Muscle layer of duodenum (tissue), 2 donors: ENCODE measurements around the gene KAT6B.

ENCODE experiments used
- H3K27ac ChIP-seq: one replicate; pipeline ENCODE4 v1.7.0; 2013; ENCODE audit warnings: mild to moderate bottlenecking, low read length
- H3K27me3 ChIP-seq: one replicate; pipeline ENCODE4 v1.7.0; 2013; ENCODE audit warnings: low read depth, mild to moderate bottlenecking, control low read depth, low read length
- H3K36me3 ChIP-seq, 2 donors: one replicate each; pipeline ENCODE4 v1.7.0; 2013; ENCODE audit warnings: low read length in 2 of 2, control low read depth in 1 of 2, mild to moderate bottlenecking in 1 of 2; ENCODE audit not compliant: insufficient read depth in 2 of 2, control insufficient read depth in 1 of 2
- H3K4me1 ChIP-seq, 2 donors: one replicate each; pipeline ENCODE4 v1.7.0; 2013; ENCODE audit warnings: low read length in 2 of 2, mild to moderate bottlenecking in 2 of 2, control low read depth in 1 of 2, moderate library complexity in 1 of 2; ENCODE audit not compliant: insufficient read depth in 2 of 2, control insufficient read depth in 1 of 2
- H3K4me3 ChIP-seq, 2 donors: one replicate each; pipeline ENCODE4 v1.7.0; 2013; ENCODE audit warnings: low read length in 2 of 2, low read depth in 1 of 2, mild to moderate bottlenecking in 1 of 2
- H3K9me3 ChIP-seq, 2 donors: one replicate each; pipeline ENCODE4 v1.7.0; 2013; ENCODE audit warnings: low read length in 2 of 2, control low read depth in 1 of 2, mild to moderate bottlenecking in 1 of 2; ENCODE audit not compliant: control insufficient read depth in 1 of 2
- donor health status: healthy.

The KAT6B gene

DNA sequence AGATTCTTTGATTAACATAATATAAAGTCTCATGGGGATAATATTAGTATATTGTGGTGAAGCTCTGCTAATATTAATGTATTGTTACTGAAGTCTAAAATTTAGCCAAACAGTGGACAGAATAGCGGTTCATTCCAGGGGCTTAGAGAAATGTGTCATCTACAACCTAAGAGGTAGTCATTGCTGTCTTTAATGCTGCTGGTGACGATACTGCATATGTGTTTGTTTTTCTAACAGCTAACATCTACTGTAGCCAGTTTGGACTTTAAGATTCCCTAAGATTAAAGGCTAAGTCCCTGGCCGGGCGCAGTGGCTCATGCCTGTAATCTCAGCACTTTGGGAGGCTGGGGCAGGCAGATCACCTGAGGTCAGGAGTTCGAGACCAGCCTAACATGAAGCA lies 183.0 kb downstream of the KAT6B start:
- no peaks in the 10 kb centered on the region for H3K36me3 ChIP-seq
- no peak overlapping the region for H3K27ac ChIP-seq
- no peaks in the 10 kb centered on the region for H3K27me3 ChIP-seq
- H3K4me3 ChIP-seq = no peak overlapping the region
- no peaks in the 10 kb centered on the region for H3K9me3 ChIP-seq
- H3K4me1 ChIP-seq = peaks cover 0 to 8% of the 10 kb centered on the region in 2 donors

GRCh38 chr10:75010373-75010772 lies 184.0 kb downstream of the KAT6B start:
- no peak overlapping the region for H3K4me3 ChIP-seq
- H3K27me3 ChIP-seq = no peaks in the 10 kb centered on the region
- H3K27ac ChIP-seq = no peak overlapping the region
- peaks cover 0 to 9% of the 10 kb centered on the region in 2 donors for H3K4me1 ChIP-seq
- H3K9me3 ChIP-seq = no peaks in the 10 kb centered on the region
- no peaks in the 10 kb centered on the region for H3K36me3 ChIP-seq

GRCh38 chr10:75011221-75011620 lies 184.8 kb downstream of the KAT6B start:
- Histone ChIP-seq H3K4me1 (peaks cover 0 to 18% of the 10 kb centered on the region in 2 donors), H3K36me3 (no peaks in the 10 kb centered on the region), H3K4me3 (no peak overlapping the region), H3K27me3 (no peaks in the 10 kb centered on the region), H3K9me3 (no peaks in the 10 kb centered on the region), H3K27ac (no peak overlapping the region)

GRCh38 chr10:75012471-75012870 lies 186.1 kb downstream of the KAT6B start:
- Histone ChIP-seq H3K36me3 (no peaks in the 10 kb centered on the region), H3K4me3 (no peak overlapping the region), H3K9me3 (no peaks in the 10 kb centered on the region), H3K27me3 (no peaks in the 10 kb centered on the region), H3K4me1 (peaks cover 0 to 20% of the 10 kb centered on the region in 2 donors), H3K27ac (no peak overlapping the region)

DNA sequence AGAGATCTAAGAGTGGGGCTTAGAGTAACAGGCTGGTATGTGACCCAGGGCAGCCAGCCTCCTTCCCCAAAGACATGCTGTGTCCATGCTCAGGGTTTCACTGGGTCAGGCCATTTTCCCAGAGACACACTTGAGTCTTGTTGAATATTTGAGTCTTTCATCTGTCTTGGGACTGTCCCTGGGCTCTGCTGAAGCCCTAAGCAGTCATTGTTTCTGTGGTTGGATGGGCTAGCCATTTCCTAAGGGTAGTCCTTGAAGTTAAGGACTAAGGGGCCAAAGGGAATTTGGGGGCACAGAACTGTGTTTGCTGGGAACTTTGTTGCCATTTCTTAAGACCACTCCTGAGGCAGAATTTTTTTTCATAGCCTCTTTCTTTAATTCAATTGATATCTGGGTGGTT lies 186.6 kb downstream of the KAT6B start:
- Histone ChIP-seq H3K27ac (no peak overlapping the region), H3K9me3 (no peaks in the 10 kb centered on the region), H3K4me1 (peaks cover 0 to 20% of the 10 kb centered on the region in 2 donors), H3K27me3 (no peaks in the 10 kb centered on the region), H3K4me3 (no peak overlapping the region), H3K36me3 (peaks cover 0 to 4% of the 10 kb centered on the region in 2 donors)

GRCh38 chr10:75013522-75013921 lies 187.1 kb downstream of the KAT6B start:
- H3K4me3 ChIP-seq = no peak overlapping the region
- H3K9me3 ChIP-seq = no peaks in the 10 kb centered on the region
- peaks cover 0 to 6% of the 10 kb centered on the region in 2 donors for H3K36me3 ChIP-seq
- no peaks in the 10 kb centered on the region for H3K27me3 ChIP-seq
- peaks cover 0 to 24% of the 10 kb centered on the region in 2 donors for H3K4me1 ChIP-seq
- H3K27ac ChIP-seq = no peak overlapping the region

DNA sequence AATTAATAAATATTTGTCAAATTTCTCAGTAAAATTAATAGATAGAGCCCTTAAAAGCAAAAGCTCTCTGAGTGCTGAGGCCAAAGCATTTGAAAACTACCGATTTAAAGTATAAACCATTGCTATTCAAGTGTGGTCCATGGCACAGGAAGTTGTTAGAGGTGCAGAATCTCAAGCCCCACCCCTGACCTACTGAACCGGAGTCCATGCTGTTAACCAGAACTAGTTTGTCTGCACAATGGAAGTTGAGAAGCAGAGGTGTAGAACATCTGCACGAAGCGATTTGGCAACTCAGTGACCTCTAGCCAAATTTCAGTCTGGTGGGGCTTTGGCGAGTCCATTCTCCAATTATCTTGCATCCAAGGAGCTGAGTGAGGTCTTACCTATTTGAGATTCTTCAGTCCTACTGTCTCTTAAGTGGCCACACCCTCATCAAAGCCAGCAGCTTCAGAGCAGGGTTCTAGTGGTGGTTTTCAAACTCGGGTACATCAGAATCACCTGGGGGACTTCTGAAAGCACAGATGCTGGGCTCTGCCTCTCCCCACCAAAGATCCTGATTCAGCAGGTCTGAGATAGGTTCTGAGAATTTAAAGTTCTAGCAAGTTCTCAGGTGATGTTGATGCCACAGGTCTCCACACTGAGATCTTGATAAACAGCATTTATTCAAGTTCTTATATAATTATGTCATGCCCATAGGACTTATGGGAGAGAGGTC lies 188.3 kb downstream of the KAT6B start:
- Histone ChIP-seq H3K27ac (no peak overlapping the region), H3K36me3 (peaks cover 0 to 6% of the 10 kb centered on the region in 2 donors), H3K4me3 (no peak overlapping the region), H3K9me3 (no peaks in the 10 kb centered on the region), H3K27me3 (no peaks in the 10 kb centered on the region), H3K4me1 (peaks cover 0 to 31% of the 10 kb centered on the region in 2 donors)

DNA sequence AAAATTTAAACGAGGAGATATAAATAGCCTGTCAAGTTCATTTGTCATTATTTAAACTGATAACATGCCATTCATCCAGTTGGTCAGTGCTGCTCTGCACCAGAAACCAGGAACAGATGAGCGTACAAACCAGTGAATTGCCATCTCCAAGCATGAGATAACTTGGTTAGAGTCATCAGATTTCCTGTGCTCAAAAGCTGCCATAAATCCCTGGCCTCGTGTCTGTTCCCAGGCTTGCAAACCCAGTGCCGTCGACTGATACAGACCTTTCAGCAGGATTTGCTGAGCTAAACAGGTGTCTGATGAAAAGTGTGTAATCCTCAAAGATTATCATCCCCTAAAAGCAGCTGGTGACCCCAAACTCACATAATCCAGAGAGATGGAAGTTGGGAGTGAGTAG lies 189.0 kb downstream of the KAT6B start:
- Histone ChIP-seq H3K9me3 (no peaks in the 10 kb centered on the region), H3K36me3 (peaks cover 0 to 6% of the 10 kb centered on the region in 2 donors), H3K4me3 (no peak overlapping the region), H3K27me3 (no peaks in the 10 kb centered on the region), H3K27ac (no peak overlapping the region), H3K4me1 (peaks cover 0 to 31% of the 10 kb centered on the region in 2 donors)

- no peaks in the 10 kb centered on the region for H3K27me3 ChIP-seq
- no peak overlapping the region for H3K27ac ChIP-seq
- H3K4me3 ChIP-seq = no peak overlapping the region
- H3K9me3 ChIP-seq = no peaks in the 10 kb centered on the region
- peaks cover 0 to 6% of the 10 kb centered on the region in 2 donors for H3K36me3 ChIP-seq
- peaks cover 0 to 31% of the 10 kb centered on the region in 2 donors for H3K4me1 ChIP-seq
Observed at GRCh38 chr10:75016325-75016724, 189.9 kb downstream of the KAT6B start.

GRCh38 chr10:75018251-75018650 lies 191.9 kb downstream of the KAT6B start:
- no peak overlapping the region for H3K4me3 ChIP-seq
- H3K27ac ChIP-seq = no peak overlapping the region
- peaks cover 0 to 38% of the 10 kb centered on the region in 2 donors for H3K4me1 ChIP-seq
- H3K36me3 ChIP-seq = peaks cover 0 to 6% of the 10 kb centered on the region in 2 donors
- no peaks in the 10 kb centered on the region for H3K9me3 ChIP-seq
- H3K27me3 ChIP-seq = no peaks in the 10 kb centered on the region

DNA sequence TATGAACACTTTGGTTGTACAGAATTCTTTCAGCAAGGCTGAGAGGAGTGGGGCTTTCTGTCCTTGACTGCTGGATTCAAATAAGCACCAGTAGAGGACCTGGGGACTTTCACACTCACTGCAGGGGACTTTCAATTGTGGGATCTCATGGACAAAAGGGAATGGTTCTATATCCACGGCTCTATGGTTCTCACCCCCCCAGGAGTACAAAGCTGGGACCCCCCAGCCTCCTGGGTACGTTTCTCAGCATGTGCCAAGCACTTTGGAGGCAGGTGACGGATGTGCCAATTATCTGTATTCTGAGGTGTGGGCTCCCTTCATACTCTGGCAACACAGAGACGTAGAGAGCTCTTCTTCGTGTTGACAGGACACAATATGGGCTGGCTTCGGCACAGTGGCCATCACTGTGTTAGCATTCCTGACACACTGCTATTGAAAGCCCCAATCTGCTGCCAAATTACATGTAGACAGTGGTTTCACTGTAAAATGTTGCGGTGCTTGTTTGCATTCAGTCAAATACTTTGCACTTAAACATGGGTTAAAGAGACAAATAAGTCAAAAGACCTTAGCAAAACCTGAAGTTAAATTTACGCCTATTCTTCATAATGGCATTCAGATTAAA lies 192.4 kb downstream of the KAT6B start:
- peaks cover 0 to 36% of the 10 kb centered on the region in 2 donors for H3K4me1 ChIP-seq
- no peak overlapping the region for H3K4me3 ChIP-seq
- H3K36me3 ChIP-seq = peaks cover 0 to 6% of the 10 kb centered on the region in 2 donors
- no peaks in the 10 kb centered on the region for H3K27me3 ChIP-seq
- H3K27ac ChIP-seq = no peak overlapping the region
- no peaks in the 10 kb centered on the region for H3K9me3 ChIP-seq
